Esophagus (tissue), 2 donors: ENCODE measurements around the gene PRKACA. TPM values are rescaled to one million over a fixed set of nuclear protein-coding genes. Genes with fewer than 3 reads are reported as not detected.

Experiments used
- H3K27ac ChIP-seq, 2 donors: one replicate each; pipeline ENCODE4 v1.5.1; 2013; ENCODE audit warnings: low read depth in 2 of 2, mild to moderate bottlenecking in 2 of 2, inconsistent platforms in 1 of 2, low read length in 1 of 2, moderate library complexity in 1 of 2
- H3K27me3 ChIP-seq, 2 donors: one replicate each; pipeline ENCODE4 v1.6.1; 2013; ENCODE audit warnings: low read length in 2 of 2, control low read depth in 1 of 2, mild to moderate bottlenecking in 1 of 2; ENCODE audit not compliant: insufficient read depth in 2 of 2, control insufficient read depth in 1 of 2
- H3K36me3 ChIP-seq, 2 donors: one replicate each; pipeline ENCODE4 v1.6.1; 2013; ENCODE audit warnings: low read length in 1 of 2; ENCODE audit not compliant: control insufficient read depth in 2 of 2, insufficient read depth in 2 of 2
- H3K4me1 ChIP-seq, 2 donors: one replicate each; pipeline ENCODE4 v1.6.1; 2013; ENCODE audit warnings: low read length in 1 of 2; ENCODE audit not compliant: control insufficient read depth in 2 of 2, insufficient read depth in 2 of 2
- H3K4me3 ChIP-seq, 2 donors: one replicate each; pipeline ENCODE4 v1.5.1; 2013; ENCODE audit warnings: low read length in 2 of 2, mild to moderate bottlenecking in 2 of 2, low read depth in 1 of 2, moderate library complexity in 1 of 2
- H3K9me3 ChIP-seq, 2 donors: one replicate each; pipeline ENCODE4 v1.6.1; 2013; ENCODE audit warnings: mild to moderate bottlenecking in 2 of 2, low read depth in 1 of 2, low read length in 1 of 2, moderate library complexity in 1 of 2; ENCODE audit not compliant: control insufficient read depth in 2 of 2, insufficient read depth in 1 of 2
- WGBS, 2 donors: extraction: QIAGEN DNeasy Blood & Tissue Kit; methylation state at CpG; one replicate each; pipeline ENCODE4 v1.1.7; 2013; 5-methylcytosine and 5-hydroxymethylcytosine counted together
- polyA plus RNA-seq, 2 donors: library from polyadenylated mRNA; stranded (reverse); fragments of 200-250 nt; gene quantifications; one replicate each; pipeline ENCODE4 v1.2.3, GENCODE V29; 2013
- donor health status: healthy with polysubstance abuse.
- donor health status: Bipolar disorder and iron deficiency.

Gene PRKACA
- polyA plus RNA-seq, 2 donors = 31.2 to 32.2 TPM

GRCh38 chr19:14112051-14112808, 5.3 kb downstream of the PRKACA start:
- Histone ChIP-seq H3K4me3 (no peak overlapping the region), H3K4me1 (peaks cover 10 to 18% of the 10 kb centered on the region in 2 donors), H3K27ac (peak overlapping the region; percentile 67 to 71), H3K27me3 (no peaks in the 10 kb centered on the region), H3K9me3 (no peaks in the 10 kb centered on the region), H3K36me3 (no peaks in the 10 kb centered on the region)
- WGBS, 2 donors = 62 to 71% methylated on average over 12 of the region's 12 CpGs

GRCh38 chr19:14111486-14111885, 6.1 kb downstream of the PRKACA start:
- no peaks in the 10 kb centered on the region for H3K27me3 ChIP-seq
- no peak overlapping the region for H3K4me3 ChIP-seq
- H3K27ac ChIP-seq = no peak overlapping the region
- no peaks in the 10 kb centered on the region for H3K9me3 ChIP-seq
- peaks cover 0 to 3% of the 10 kb centered on the region in 2 donors for H3K36me3 ChIP-seq
- 82 to 93% methylated on average over 1 of the region's 1 CpG for WGBS, 2 donors
- H3K4me1 ChIP-seq = peaks cover 10 to 13% of the 10 kb centered on the region in 2 donors

GRCh38 chr19:14110650-14111049, 6.9 kb downstream of the PRKACA start:
- 71 to 73% methylated on average over 2 of the region's 2 CpGs for WGBS, 2 donors
- Histone ChIP-seq H3K9me3 (no peaks in the 10 kb centered on the region), H3K36me3 (peaks cover 2 to 8% of the 10 kb centered on the region in 2 donors), H3K4me1 (peaks cover 10% of the 10 kb centered on the region in 2 donors), H3K4me3 (no peak overlapping the region), H3K27ac (no peak overlapping the region), H3K27me3 (no peaks in the 10 kb centered on the region)

- Histone ChIP-seq H3K4me1 (peaks cover 2 to 7% of the 10 kb centered on the region in 2 donors), H3K36me3 (peaks cover 3 to 11% of the 10 kb centered on the region in 2 donors), H3K27ac (peak overlapping the region; percentile 30 to 45), H3K27me3 (no peaks in the 10 kb centered on the region), H3K4me3 (no peak overlapping the region), H3K9me3 (no peaks in the 10 kb centered on the region)
- WGBS, 2 donors = 77 to 78% methylated on average over 20 to 23 of the region's 23 CpGs
These were observed 9.7 kb downstream of the PRKACA start for GRCh38 chr19:14107581-14108461.

- peak overlapping the region in 1 of 2 donors; percentile 21 for H3K27ac ChIP-seq
- peaks cover 3 to 16% of the 10 kb centered on the region in 2 donors for H3K36me3 ChIP-seq
- no peaks in the 10 kb centered on the region for H3K9me3 ChIP-seq
- H3K4me1 ChIP-seq = no peaks in the 10 kb centered on the region
- 84 to 88% methylated on average over 14 to 16 of the region's 16 CpGs for whole genome bisulfite sequencing, 2 donors
- no peaks in the 10 kb centered on the region for H3K27me3 ChIP-seq
- H3K4me3 ChIP-seq = no peak overlapping the region
These were observed 10.7 kb downstream of the PRKACA start for GRCh38 chr19:14106840-14107239.

GRCh38 chr19:14105680-14106079, 11.9 kb downstream of the PRKACA start:
- Histone ChIP-seq H3K27me3 (no peaks in the 10 kb centered on the region), H3K9me3 (no peaks in the 10 kb centered on the region), H3K36me3 (peaks cover 5 to 18% of the 10 kb centered on the region in 2 donors), H3K4me1 (no peaks in the 10 kb centered on the region), H3K4me3 (no peak overlapping the region), H3K27ac (no peak overlapping the region)
- 89 to 91% methylated on average over 8 of the region's 8 CpGs for WGBS, 2 donors

GRCh38 chr19:14103310-14103709, 14.3 kb downstream of the PRKACA start:
- WGBS, 2 donors = 92 to 94% methylated on average over 1 of the region's 1 CpG
- peaks cover 7 to 22% of the 10 kb centered on the region in 2 donors for H3K36me3 ChIP-seq
- no peaks in the 10 kb centered on the region for H3K4me1 ChIP-seq
- H3K27ac ChIP-seq = no peak overlapping the region
- no peaks in the 10 kb centered on the region for H3K27me3 ChIP-seq
- H3K9me3 ChIP-seq = no peaks in the 10 kb centered on the region
- H3K4me3 ChIP-seq = no peak overlapping the region

- no peaks in the 10 kb centered on the region for H3K9me3 ChIP-seq
- H3K4me1 ChIP-seq = no peaks in the 10 kb centered on the region
- H3K4me3 ChIP-seq = no peak overlapping the region
- H3K27me3 ChIP-seq = no peaks in the 10 kb centered on the region
- H3K36me3 ChIP-seq = peaks cover 7 to 24% of the 10 kb centered on the region in 2 donors
- peak overlapping the region in 1 of 2 donors; percentile 34 for H3K27ac ChIP-seq
- WGBS, 2 donors = 89 to 93% methylated on average over 10 of the region's 10 CpGs
These were observed 14.8 kb downstream of the PRKACA start for GRCh38 chr19:14102756-14103155.

GRCh38 chr19:14102102-14102696, 15.4 kb downstream of the PRKACA start:
- Histone ChIP-seq H3K4me3 (no peak overlapping the region), H3K27ac (peak overlapping the region in 1 of 2 donors; percentile 13), H3K4me1 (no peaks in the 10 kb centered on the region), H3K36me3 (peaks cover 8 to 30% of the 10 kb centered on the region in 2 donors), H3K9me3 (no peaks in the 10 kb centered on the region), H3K27me3 (no peaks in the 10 kb centered on the region)
- 68% methylated on average over 11 of the region's 11 CpGs for WGBS, 2 donors
